GM12878 (cell line): ENCODE results near the gene PRAMEF14. TPM values are rescaled to one million over a fixed set of nuclear protein-coding genes. Genes with fewer than 3 reads are reported as not detected.
A peak's percentile ranks its signal among the peaks of the same experiment; 100 is the strongest.
"Not testable (repeated sequence)": the region's sequence is repeated elsewhere in the genome, so short reads cannot be mapped to it uniquely, and the experiment has no call there.

Experiments
- ATAC-seq: fragments of 200-7000 bp; cut with Tn5 transposase; 3 replicates; pipeline ENCODE4 v1.9.1; 2020; ENCODE audit warnings: mild to moderate bottlenecking, moderate library complexity
- BruUV-seq: library from RNA; stranded (reverse); fragments of 400-500 nt; replicated peaks from 2 replicates; lab custom pipeline; 2021; lab: Mats Ljungman, UMichigan
- CTCF ChIA-PET: fragments of 300-600 bp; sonication (Branson Sonifier 250); formaldehyde crosslinking; extraction: SDS; loops from one replicate; lab custom pipeline; 2021; ENCODE audit warnings: inconsistent platforms; lab: Yijun Ruan, JAX
- POLR2A ChIA-PET: fragments of 350-600 bp; formaldehyde crosslinking; extraction: SDS; loops from one replicate; lab custom pipeline; 2021; ENCODE audit warnings: inconsistent platforms; lab: Charles Lee
- RAD21 ChIA-PET: fragments of 300-600 bp; sonication (Branson Sonifier 250); formaldehyde crosslinking; loops from one replicate; lab custom pipeline; 2023; ENCODE audit warnings: antibody characterized with exemption; ENCODE audit not compliant: unreplicated experiment; lab: Charles Lee
- SMC1A ChIA-PET: fragments of 300-600 bp; sonication (Branson Sonifier 250); formaldehyde crosslinking; loops from one replicate; lab custom pipeline; 2023; ENCODE audit not compliant: unreplicated experiment, uncharacterized antibody; lab: Charles Lee
- DNase-seq: peaks from one replicate; pipeline ENCODE4 v3.0.0-alpha.2; 2011; ENCODE audit warnings: low read depth, low spot score
- FAIRE-seq: peaks from 3 replicates; lab custom pipeline; 2011; peaks lifted over from hg19 to GRCh38; lab: Jason Lieb, UNC
- H2AFZ ChIP-seq: 2 replicates; pipeline ENCODE4 v1.6.0; 2011; ENCODE audit warnings: low read depth, low read length, control low read depth; ENCODE audit not compliant: control insufficient read depth
- H3K27ac ChIP-seq: 2 replicates; pipeline ENCODE4 v1.5.1; 2011; ENCODE audit warnings: control low read depth; ENCODE audit not compliant: control insufficient read depth, insufficient read depth
- H3K27me3 ChIP-seq, 2 experiments: replicated peaks in 1 of 2; 2 replicates each; pipeline versions ENCODE4 v1.6.0 to v1.6.1; 2011; ENCODE audit warnings: low read length in 1 of 2; ENCODE audit not compliant: control insufficient read depth in 2 of 2, insufficient read depth in 2 of 2
- H3K36me3 ChIP-seq, 2 experiments: 2 replicates each; pipeline ENCODE4 v1.5.1; 2011; ENCODE audit warnings: low read length in 1 of 2; ENCODE audit not compliant: control insufficient read depth in 2 of 2, insufficient read depth in 2 of 2
- H3K4me1 ChIP-seq: 2 replicates; pipeline ENCODE4 v1.6.1; 2011; ENCODE audit warnings: mild to moderate bottlenecking, low read length, moderate library complexity, mixed read lengths; ENCODE audit not compliant: control insufficient read depth, insufficient read depth
- H3K4me2 ChIP-seq: 2 replicates; pipeline ENCODE4 v1.6.0; 2011; ENCODE audit warnings: control low read depth; ENCODE audit not compliant: control insufficient read depth, insufficient read depth
- H3K4me3 ChIP-seq: fragments of 200-600 bp; sonication (generic); 2 replicates; pipeline ENCODE4 v1.5.1; 2016
- H3K79me2 ChIP-seq: 2 replicates; pipeline ENCODE4 v1.6.0; 2011; ENCODE audit warnings: low read length; ENCODE audit not compliant: control insufficient read depth, insufficient read depth
- H3K9ac ChIP-seq: 2 replicates; pipeline ENCODE4 v1.8.0; 2011; ENCODE audit warnings: low read length, control low read depth, mixed read lengths; ENCODE audit not compliant: control insufficient read depth, insufficient read depth
- H3K9me3 ChIP-seq: replicated peaks from 3 replicates; pipeline ENCODE4 v1.5.1; 2011; ENCODE audit warnings: mild to moderate bottlenecking, low read length; ENCODE audit not compliant: control insufficient read depth, insufficient read depth
- H4K20me1 ChIP-seq: 2 replicates; pipeline ENCODE4 v1.6.0; 2011; ENCODE audit not compliant: control insufficient read depth, insufficient read depth
- RAD21 ChIP-seq: IDR thresholded peaks from 2 replicates; pipeline ENCODE4 v1.6.1; 2011; ENCODE audit warnings: mild to moderate bottlenecking, low read depth, low read length, moderate library complexity; ENCODE audit not compliant: insufficient read depth
- SMC3 ChIP-seq: IDR thresholded peaks from 2 replicates; pipeline ENCODE4 v1.6.1; 2011; ENCODE audit warnings: low read length, improper control_type of control experiment, borderline replicate concordance
- WGBS: methylation state at CpG from one replicate; pipeline ENCODE4 v1.1.6; 2016; ENCODE audit warnings: low lambda C conversion rate; ENCODE audit not compliant: insufficient replicate concordance, insufficient coverage; ENCODE audit errors: missing lambda C conversion rate; 5-methylcytosine and 5-hydroxymethylcytosine counted together
- in situ Hi-C: fragments of 300-500 bp; cut with MboI; formaldehyde crosslinking; loops from 9 replicates; pipeline ENCODE4 v1.14.3; 2018; ENCODE audit warnings: mixed read lengths
- intact Hi-C: fragments of 100-400 bp; cut with micrococcal nuclease; formaldehyde crosslinking; loops from one replicate; pipeline ENCODE4 v1.14.2; 2022; ENCODE audit not compliant: unreplicated experiment
- polyA plus RNA-seq, 11 experiments: library from polyadenylated mRNA; depleted of rRNA in 4 of 11; unstranded in 6 of 11; stranded (reverse) in 5 of 11; fragments of >200 nt; fragmentation: Nextera tagmentation in 4 of 11; fragmentation: Illumina TruSeq in 1 of 11; extraction: Ambion mirVana in 4 of 11; extraction: Trizol in 1 of 11; gene quantifications; 1 replicate in 1 of 11; 2 replicates in 10 of 11; pipeline versions ENCODE4 v1.2.1 to v1.2.3, GENCODE V29; 2011 to 2016; ENCODE audit warnings: inconsistent platforms in 2 of 11, missing spikeins in 2 of 11, low read depth in 1 of 11
- total RNA-seq, 4 experiments: library from RNA; depleted of rRNA in 3 of 4; stranded (reverse); fragments of >200 nt in 3 of 4; fragmentation: Illumina TruSeq in 1 of 4; extraction: Trizol in 1 of 4; gene quantifications; 2 replicates each; pipeline versions ENCODE4 v1.2.1 to v1.2.3, GENCODE V29; 2013 to 2021
- TF ChIP-seq, protein P1 (sequence below), 3 experiments: IDR thresholded peaks in 2 of 3; conservative IDR thresholded peaks in 1 of 3; 2 replicates each; pipeline ENCODE4 v1.5.1; 2011; ENCODE audit warnings: low read depth in 3 of 3, low read length in 3 of 3, mild to moderate bottlenecking in 3 of 3, control low read depth in 2 of 3, moderate library complexity in 2 of 3, inconsistent platforms in 1 of 3, mixed read lengths in 1 of 3; ENCODE audit not compliant: control insufficient read depth in 2 of 3, insufficient read depth in 1 of 3; ENCODE audit errors: extremely low read depth in 1 of 3

PRAMEF14 gene
- total and polyA plus RNA-seq, 10 of the 15 experiments (the other 5 are each of a cell fraction or from before 2014, with no cell fraction given): not detected

DNA sequence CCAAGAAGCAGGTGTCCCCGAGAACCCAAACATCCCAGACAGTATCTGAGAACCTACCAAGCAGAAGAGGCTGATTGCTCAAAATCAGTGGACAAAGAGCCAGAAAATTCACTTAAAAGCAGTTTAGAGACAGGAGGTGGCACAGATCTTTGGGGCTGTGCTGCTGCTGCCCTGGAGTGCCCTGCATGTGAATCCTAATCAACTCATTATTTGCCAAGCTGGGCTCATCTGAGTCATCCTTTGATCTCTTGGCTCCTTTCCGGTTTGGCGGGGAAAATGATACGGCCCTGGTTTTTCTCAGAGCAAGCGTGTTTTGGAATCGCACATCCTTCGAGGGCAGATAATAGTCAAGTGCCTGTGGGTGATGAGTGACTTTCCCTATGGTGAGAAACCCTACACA, 15.4 kb upstream of the PRAMEF14 start:
- H3K4me2 ChIP-seq, H3K9ac ChIP-seq, H3K4me3 ChIP-seq, H3K79me2 ChIP-seq, H3K27me3 ChIP-seq, H4K20me1 ChIP-seq, H3K4me1 ChIP-seq, intact Hi-C loops, POLR2A ChIA-PET, H3K36me3 ChIP-seq, DNase-seq, BruUV-seq, ATAC-seq, RAD21 ChIA-PET, CTCF ChIA-PET, H3K9me3 ChIP-seq, SMC1A ChIA-PET, in situ Hi-C loops, FAIRE-seq, H3K27ac ChIP-seq, H2AFZ ChIP-seq: not testable (repeated sequence)
- no CpG with 5 or more reads among the region's 7 CpGs for WGBS

DNA sequence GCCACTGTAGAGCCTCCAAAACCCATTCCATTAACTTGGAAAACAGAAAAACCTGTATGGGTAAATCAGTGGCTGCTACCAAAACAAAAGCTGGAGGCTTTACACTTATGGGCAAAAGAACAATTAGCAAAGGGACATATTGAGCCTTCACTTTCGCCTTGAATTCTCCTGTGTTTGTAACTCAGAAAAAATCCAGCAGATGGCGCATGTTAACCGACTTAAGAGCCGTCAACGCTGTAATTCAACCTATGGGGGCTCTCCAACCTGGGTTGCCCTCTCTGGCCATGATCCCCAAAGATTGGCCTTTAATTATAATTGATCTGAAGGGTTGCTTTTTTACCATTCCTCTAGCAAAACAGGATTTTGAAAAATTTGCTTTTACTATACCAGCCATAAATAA, 9.8 kb upstream of the PRAMEF14 start:
- H3K36me3 ChIP-seq, H3K79me2 ChIP-seq, H3K27ac ChIP-seq, H3K9me3 ChIP-seq, FAIRE-seq, H3K4me3 ChIP-seq, H2AFZ ChIP-seq, H3K4me2 ChIP-seq, H3K9ac ChIP-seq, DNase-seq, H3K27me3 ChIP-seq, SMC1A ChIA-PET, POLR2A ChIA-PET, H4K20me1 ChIP-seq, CTCF ChIA-PET, H3K4me1 ChIP-seq, BruUV-seq, RAD21 ChIA-PET: not testable (repeated sequence)
- WGBS: 0% methylated on average over 5 of the region's 5 CpGs
- intact Hi-C loops: loop anchor here (5.0 kb wide), 1 partner anchor 606 kb away; no protein-coding TSS in a partner anchor
- peak; percentile 49; the same call in 2 of the 3 replicates for ATAC-seq
- TF ChIP-seq, protein P1, sequence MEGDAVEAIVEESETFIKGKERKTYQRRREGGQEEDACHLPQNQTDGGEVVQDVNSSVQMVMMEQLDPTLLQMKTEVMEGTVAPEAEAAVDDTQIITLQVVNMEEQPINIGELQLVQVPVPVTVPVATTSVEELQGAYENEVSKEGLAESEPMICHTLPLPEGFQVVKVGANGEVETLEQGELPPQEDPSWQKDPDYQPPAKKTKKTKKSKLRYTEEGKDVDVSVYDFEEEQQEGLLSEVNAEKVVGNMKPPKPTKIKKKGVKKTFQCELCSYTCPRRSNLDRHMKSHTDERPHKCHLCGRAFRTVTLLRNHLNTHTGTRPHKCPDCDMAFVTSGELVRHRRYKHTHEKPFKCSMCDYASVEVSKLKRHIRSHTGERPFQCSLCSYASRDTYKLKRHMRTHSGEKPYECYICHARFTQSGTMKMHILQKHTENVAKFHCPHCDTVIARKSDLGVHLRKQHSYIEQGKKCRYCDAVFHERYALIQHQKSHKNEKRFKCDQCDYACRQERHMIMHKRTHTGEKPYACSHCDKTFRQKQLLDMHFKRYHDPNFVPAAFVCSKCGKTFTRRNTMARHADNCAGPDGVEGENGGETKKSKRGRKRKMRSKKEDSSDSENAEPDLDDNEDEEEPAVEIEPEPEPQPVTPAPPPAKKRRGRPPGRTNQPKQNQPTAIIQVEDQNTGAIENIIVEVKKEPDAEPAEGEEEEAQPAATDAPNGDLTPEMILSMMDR (IDR thresholded peaks at IDR 0.05 in 2 of 3, conservative IDR thresholded peaks at IDR 0.05 in 1 of 3; ENCODE audit: control insufficient read depth in 2 of 3, extremely low read depth in 1 of 3, insufficient read depth in 1 of 3, low read depth in 3 of 3, low read length in 3 of 3): peak; percentile 33 to 47 (median 42); a peak in 4 of 6 replicates
- TF ChIP-seq SMC3 (peak; percentile 48; the same call in 1 of the 2 replicates), RAD21 (peak; percentile 63)
- TF ChIP-seq, all 136 proteins: peak for 3; not testable (repeated sequence) for 133
- in situ Hi-C loops: not testable (repeated sequence)

DNA sequence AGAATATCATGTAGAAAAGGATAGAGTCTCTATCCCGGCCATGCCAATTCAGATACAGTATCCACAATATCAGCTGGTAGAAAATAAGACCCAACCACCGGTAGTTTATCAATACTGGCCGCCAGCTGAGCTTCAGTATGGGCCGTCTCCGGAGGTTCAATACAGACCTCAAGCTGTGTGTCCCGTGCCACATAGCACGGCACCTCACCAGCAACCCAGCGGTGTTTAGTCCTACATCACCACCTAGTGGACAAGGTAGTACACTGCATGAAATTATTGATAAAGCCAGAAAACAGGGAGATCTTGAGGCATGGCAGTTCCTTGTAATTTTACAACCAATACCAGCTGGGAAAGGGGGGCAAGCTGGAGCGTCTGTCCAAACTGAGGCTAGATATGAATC, 7.5 kb upstream of the PRAMEF14 start:
- DNase-seq, H3K79me2 ChIP-seq, SMC1A ChIA-PET, POLR2A ChIA-PET, H3K27ac ChIP-seq, ATAC-seq, H3K27me3 ChIP-seq, H3K36me3 ChIP-seq, H4K20me1 ChIP-seq, H3K4me1 ChIP-seq, H3K9me3 ChIP-seq, intact Hi-C loops, FAIRE-seq, BruUV-seq, H3K4me2 ChIP-seq, H2AFZ ChIP-seq, H3K4me3 ChIP-seq, in situ Hi-C loops, RAD21 ChIA-PET, CTCF ChIA-PET, H3K9ac ChIP-seq: not testable (repeated sequence)
- no CpG with 5 or more reads among the region's 9 CpGs for WGBS
